Lung (tissue), 12 donors: Measurements from ENCODE around the gene NPIPA5. TPM values are rescaled to one million over a fixed set of nuclear protein-coding genes. Genes with fewer than 3 reads are reported as not detected.
"Not testable (repeated sequence)": the region's sequence is repeated elsewhere in the genome, so short reads cannot be mapped to it uniquely, and the experiment has no call there.

Experiments used
- ATAC-seq: fragments of 200-7000 bp; cut with Tn5 transposase; one replicate; pipeline ENCODE4 v1.9.1; 2020; ENCODE audit warnings: moderate number of reproducible peaks; ENCODE audit not compliant: insufficient read depth, low FRiP score
- DNase-seq, 3 donors: peaks; one replicate each; pipeline ENCODE4 v3.0.0-alpha.2; 2013 to 2017
- H3K27ac ChIP-seq, 2 donors: one replicate each; pipeline ENCODE4 v1.5.1; 2013; ENCODE audit warnings: mild to moderate bottlenecking in 2 of 2, moderate library complexity in 2 of 2, control low read depth in 1 of 2, inconsistent platforms in 1 of 2, low read depth in 1 of 2, low read length in 1 of 2
- H3K27me3 ChIP-seq, 3 donors: one replicate each; pipeline ENCODE4 v1.5.1; 2013; ENCODE audit warnings: low read length in 2 of 3; ENCODE audit not compliant: control insufficient read depth in 3 of 3, insufficient read depth in 3 of 3
- H3K36me3 ChIP-seq, 4 donors: one replicate each; pipeline ENCODE4 v1.5.1; 2013; ENCODE audit warnings: low read length in 4 of 4, mild to moderate bottlenecking in 1 of 4, moderate library complexity in 1 of 4; ENCODE audit not compliant: control insufficient read depth in 4 of 4, insufficient read depth in 4 of 4
- H3K4me1 ChIP-seq, 5 donors: one replicate each; pipeline ENCODE4 v1.5.1; 2013; ENCODE audit warnings: low read length in 5 of 5, mild to moderate bottlenecking in 2 of 5, moderate library complexity in 1 of 5; ENCODE audit not compliant: control insufficient read depth in 5 of 5, insufficient read depth in 5 of 5
- H3K4me3 ChIP-seq: one replicate; pipeline ENCODE4 v1.5.1; 2013; ENCODE audit warnings: mild to moderate bottlenecking, control low read depth, moderate library complexity
- H3K9ac ChIP-seq, 2 donors: one replicate each; pipeline ENCODE4 v1.5.1; 2013; ENCODE audit warnings: low read length in 2 of 2, control low read depth in 1 of 2; ENCODE audit not compliant: insufficient read depth in 1 of 2
- H3K9me3 ChIP-seq, 4 donors: one replicate each; pipeline ENCODE4 v1.5.1; 2013; ENCODE audit warnings: low read length in 3 of 4, mild to moderate bottlenecking in 1 of 4, moderate library complexity in 1 of 4; ENCODE audit not compliant: control insufficient read depth in 4 of 4, insufficient read depth in 3 of 4
- CTCF ChIP-seq: IDR thresholded peaks from 2 replicates; pipeline ENCODE4 v1.5.1; 2012; ENCODE audit warnings: mild to moderate bottlenecking; ENCODE audit errors: control extremely low read depth, extremely low read depth
- WGBS, 2 donors: extraction: QIAGEN DNeasy Blood & Tissue Kit; methylation state at CpG; one replicate each; pipeline ENCODE4 v1.1.7; 2013; 5-methylcytosine and 5-hydroxymethylcytosine counted together
- polyA plus RNA-seq, 2 donors: library from polyadenylated mRNA; stranded (reverse); fragments of 200-250 nt; gene quantifications; one replicate each; pipeline ENCODE4 v1.2.1, GENCODE V29; 2013
- total RNA-seq, 2 donors: library from RNA; depleted of rRNA in 1 of 2; stranded (reverse); fragments of >200 nt in 1 of 2; gene quantifications; one replicate each; pipeline ENCODE4 v1.2.1, GENCODE V29; 2014 to 2021
- donor health status: control.
- donor health status: control.
- donor health status: Bipolar disorder and iron deficiency.
- donor health status: healthy.
- donor health status: DM: yes; HTN: yes; CAD: no.

Gene NPIPA5
- total and polyA plus RNA-seq, 4 donors, result 2.4 to 28.8 (median 8.3) TPM; not detected in 1

DNA sequence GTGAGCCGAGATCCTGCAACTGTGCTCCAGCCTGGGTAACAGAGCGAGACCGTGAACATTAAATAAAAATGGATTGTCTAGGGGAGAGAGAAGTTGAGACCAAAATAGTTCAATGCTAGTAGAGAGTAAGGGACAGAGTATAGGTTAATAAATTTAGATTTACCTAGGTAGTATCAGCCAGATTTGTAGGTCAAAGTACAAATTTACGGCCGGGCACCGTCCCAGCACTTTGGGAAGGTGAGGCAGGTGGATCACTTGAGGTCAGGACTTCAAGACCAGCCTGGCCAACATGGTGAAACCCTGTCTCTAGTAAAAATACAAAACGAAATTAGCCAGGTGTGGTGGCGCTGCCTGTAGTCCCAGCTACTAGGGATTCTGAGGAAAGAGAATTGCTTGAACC, 44.1 kb upstream of the NPIPA5 start:
- Histone ChIP-seq H3K9me3 (no peaks in the 10 kb centered on the region), H3K4me3 (no peak overlapping the region), H3K27ac (no peak overlapping the region), H3K36me3 (no peaks in the 10 kb centered on the region), H3K4me1 (peaks cover 0 to 4% (median 0%) of the 10 kb centered on the region in 5 donors), H3K27me3 (no peaks in the 10 kb centered on the region), H3K9ac (no peak overlapping the region)
- no peak for TF ChIP-seq CTCF
- 85 to 95% methylated on average over 8 of the region's 8 CpGs for WGBS, 2 donors
- DNase-seq, result no peak
- ATAC-seq, result no peak

GRCh38 chr16:15421696-15422095, 43.6 kb upstream of the NPIPA5 start:
- WGBS, 2 donors, result 91 to 92% methylated on average over 5 of the region's 5 CpGs
- H3K27ac ChIP-seq, H3K36me3 ChIP-seq, H3K4me3 ChIP-seq, H3K27me3 ChIP-seq, DNase-seq, H3K9ac ChIP-seq, H3K4me1 ChIP-seq, H3K9me3 ChIP-seq, ATAC-seq: not testable (repeated sequence)

DNA sequence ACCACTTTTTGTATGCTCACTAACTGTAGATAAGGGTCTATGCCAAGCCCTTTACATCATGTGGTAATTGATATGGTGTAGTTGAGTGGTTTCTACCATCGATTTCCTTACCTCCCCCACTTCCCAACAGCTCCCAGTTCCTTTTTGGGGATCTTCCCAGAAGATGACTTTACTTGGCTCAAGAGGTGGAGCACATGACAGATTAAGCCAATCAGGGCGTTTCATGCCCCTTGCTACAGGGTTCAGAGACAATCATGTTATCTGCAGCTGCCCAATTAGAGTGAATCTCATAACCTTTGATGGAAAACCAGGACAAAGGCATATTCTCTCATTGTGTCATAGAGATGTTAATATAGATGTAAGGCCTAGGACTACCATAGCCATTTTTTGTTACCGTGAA, 40.1 kb upstream of the NPIPA5 start:
- Histone ChIP-seq H3K4me1 (no peaks in the 10 kb centered on the region), H3K9ac (no peak overlapping the region), H3K27me3 (no peaks in the 10 kb centered on the region), H3K27ac (no peak overlapping the region), H3K9me3 (no peaks in the 10 kb centered on the region), H3K4me3 (no peak overlapping the region), H3K36me3 (no peaks in the 10 kb centered on the region)
- no peak for DNase-seq
- no peak for TF ChIP-seq CTCF
- no peak for ATAC-seq
- WGBS, 2 donors, result 85 to 88% methylated on average over 3 of the region's 3 CpGs

GRCh38 chr16:15417197-15417596, 39.1 kb upstream of the NPIPA5 start:
- no peak for TF ChIP-seq CTCF
- H3K9ac ChIP-seq, result no peak overlapping the region
- no peaks in the 10 kb centered on the region for H3K9me3 ChIP-seq
- 94 to 99% methylated on average over 2 of the region's 2 CpGs for WGBS, 2 donors
- no peak for DNase-seq
- no peaks in the 10 kb centered on the region for H3K27me3 ChIP-seq
- no peak for ATAC-seq
- H3K27ac ChIP-seq, result no peak overlapping the region
- H3K4me3 ChIP-seq, result no peak overlapping the region
- no peaks in the 10 kb centered on the region for H3K36me3 ChIP-seq
- H3K4me1 ChIP-seq, result no peaks in the 10 kb centered on the region
